ENCODE data around the gene NTSR1. TPM values are rescaled to one million over a fixed set of nuclear protein-coding genes. Genes with fewer than 3 reads are reported as not detected.

NTSR1 gene
- total and polyA plus RNA-seq, 12 donors, result 0.03 to 0.14 (median 0.11) TPM; not detected in 9

DNA sequence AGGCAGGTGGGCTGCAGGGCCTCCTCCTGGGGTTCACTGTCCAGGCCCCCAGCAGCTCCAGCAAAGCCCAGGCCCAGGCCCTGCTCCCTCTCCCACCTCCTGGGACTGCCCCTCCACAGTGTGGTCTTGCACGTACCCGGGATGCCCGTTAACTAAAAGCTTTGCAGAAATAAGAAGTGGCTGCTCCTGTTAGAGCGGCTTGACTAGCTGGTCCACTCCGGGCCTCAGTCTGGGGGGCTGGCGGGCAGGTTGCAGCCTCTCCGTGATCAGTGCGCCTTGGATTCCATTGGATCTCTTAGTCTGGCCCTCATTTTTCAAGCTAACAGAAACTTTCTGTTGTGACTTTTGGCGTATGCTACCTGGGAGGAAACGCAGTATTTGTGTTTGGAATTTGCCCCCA, 39.4 kb upstream of the NTSR1 start:
- intact Hi-C loops (cut with DNase I), result loop anchor here in 1 of 2 donors (5.0 kb wide), 1 partner anchor 123 kb away; no protein-coding TSS in a partner anchor
- no peaks in the 10 kb centered on the region for H3K9me3 ChIP-seq (replicated peaks in 1 of 3)
- no peaks in the 10 kb centered on the region for H3K27me3 ChIP-seq
- no peaks in the 10 kb centered on the region for H3K4me1 ChIP-seq (replicated peaks in 1 of 2)
- H3K4me3 ChIP-seq, result no peak overlapping the region
- no peak overlapping the region for H3K27ac ChIP-seq
- no peak for TF ChIP-seq POLR2A (IDR thresholded peaks at IDR 0.05)
- TF ChIP-seq CTCF (IDR thresholded peaks at IDR 0.05), result no peak
- 89 to 100% (median 94%) methylated on average over 5 to 10 of the region's 10 CpGs for WGBS, 4 donors
- no peaks in the 10 kb centered on the region for H3K36me3 ChIP-seq (replicated peaks in 1 of 2)
- no peak for DNase-seq

DNA sequence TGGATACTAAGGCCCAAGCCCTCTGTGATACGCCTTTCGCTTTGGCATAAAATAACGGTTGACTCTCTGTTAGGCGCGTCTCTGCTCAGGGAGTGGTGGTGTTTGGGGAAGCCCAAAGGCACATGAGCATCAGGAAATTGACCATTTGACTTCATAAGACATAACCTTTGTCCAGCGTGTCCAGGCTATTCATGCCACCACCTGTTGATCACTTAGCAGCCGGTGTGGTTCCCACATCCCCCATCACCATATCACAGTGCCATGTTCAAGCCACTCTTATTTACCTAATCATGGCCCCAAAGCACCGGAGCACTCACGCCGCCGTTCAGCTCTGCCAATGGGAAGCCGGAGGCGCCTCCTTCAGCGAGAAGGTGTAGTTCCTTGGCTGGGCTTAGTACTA, 38.5 kb upstream of the NTSR1 start:
- no peak for TF ChIP-seq CTCF (IDR thresholded peaks at IDR 0.05)
- no peak for TF ChIP-seq POLR2A (IDR thresholded peaks at IDR 0.05)

GRCh38 chr20:62670998-62671397, 37.6 kb upstream of the NTSR1 start:
- DNase-seq, result no peak
- Histone ChIP-seq H3K4me1 (replicated peaks in 1 of 2) (no peaks in the 10 kb centered on the region), H3K4me3 (no peak overlapping the region), H3K36me3 (replicated peaks in 1 of 2) (no peaks in the 10 kb centered on the region), H3K9me3 (replicated peaks in 1 of 3) (no peaks in the 10 kb centered on the region), H3K27ac (no peak overlapping the region), H3K27me3 (no peaks in the 10 kb centered on the region)
- intact Hi-C loops (cut with DNase I), result loop anchor here (5.0 kb wide), 2 partner anchors 116 to 136 kb away; no protein-coding TSS in a partner anchor
- WGBS, 4 donors, result 88 to 98% (median 91%) methylated on average over 9 to 17 of the region's 17 CpGs
- no peak for TF ChIP-seq CTCF (IDR thresholded peaks at IDR 0.05)
- no peak for TF ChIP-seq POLR2A (IDR thresholded peaks at IDR 0.05)

More for the DNA sequence above, 38.5 kb upstream of the NTSR1 start:
- Histone ChIP-seq H3K4me1 (replicated peaks in 1 of 2) (no peaks in the 10 kb centered on the region), H3K9me3 (replicated peaks in 1 of 3) (no peaks in the 10 kb centered on the region), H3K36me3 (replicated peaks in 1 of 2) (no peaks in the 10 kb centered on the region), H3K4me3 (no peak overlapping the region), H3K27ac (no peak overlapping the region), H3K27me3 (no peaks in the 10 kb centered on the region)
- no peak for DNase-seq
- intact Hi-C loops (cut with DNase I), result loop anchor here (5.0 kb wide), 2 partner anchors 117 to 137 kb away; no protein-coding TSS in a partner anchor
- 87 to 95% (median 93%) methylated on average over 14 of the region's 14 CpGs for WGBS, 4 donors

DNA sequence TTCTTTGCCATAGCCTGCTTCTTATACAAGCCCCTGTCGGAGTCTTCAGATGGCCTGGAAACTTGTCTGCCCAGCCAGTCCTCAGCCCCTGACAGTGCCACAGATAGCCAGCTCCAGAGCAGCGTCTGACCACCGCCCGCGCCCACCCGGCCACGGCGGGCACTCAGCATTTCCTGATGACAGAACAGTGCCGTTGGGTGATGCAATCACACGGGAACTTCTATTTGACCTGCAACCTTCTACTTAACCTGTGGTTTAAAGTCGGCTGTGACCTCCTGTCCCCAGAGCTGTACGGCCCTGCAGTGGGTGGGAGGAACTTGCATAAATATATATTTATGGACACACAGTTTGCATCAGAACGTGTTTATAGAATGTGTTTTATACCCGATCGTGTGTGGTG, 36.9 kb upstream of the NTSR1 start:
- DNase-seq, result no peak
- Histone ChIP-seq H3K9me3 (replicated peaks in 1 of 3) (no peaks in the 10 kb centered on the region), H3K27me3 (no peaks in the 10 kb centered on the region), H3K27ac (no peak overlapping the region), H3K36me3 (replicated peaks in 1 of 2) (no peaks in the 10 kb centered on the region), H3K4me3 (no peak overlapping the region), H3K4me1 (replicated peaks in 1 of 2) (no peaks in the 10 kb centered on the region)
- TF ChIP-seq POLR2A (IDR thresholded peaks at IDR 0.05) (no peak), CTCF (IDR thresholded peaks at IDR 0.05) (no peak)
- intact Hi-C loops (cut with DNase I), result loop anchor here (5.0 kb wide), 2 partner anchors 116 to 136 kb away; no protein-coding TSS in a partner anchor
- 70 to 83% (median 74%) methylated on average over 12 to 15 of the region's 15 CpGs for whole genome bisulfite sequencing, 4 donors
